IMR-90 (cell line): Measurements from ENCODE around the gene CPLX1. TPM values are rescaled to one million over a fixed set of nuclear protein-coding genes. Genes with fewer than 3 reads are reported as not detected.
A peak's percentile ranks its signal among the peaks of the same experiment; 100 is the strongest.

Experiments used
- ATAC-seq: fragments of 200-7000 bp; cut with Tn5 transposase; 2 replicates; pipeline ENCODE4 v1.9.1; 2020; ENCODE audit warnings: low read depth, mild to moderate bottlenecking, moderate library complexity
- BruUV-seq: library from RNA; stranded (reverse); fragments of 400-500 nt; replicated peaks from 2 replicates; lab custom pipeline; 2021; lab: Mats Ljungman, UMichigan
- CTCF ChIA-PET: fragments of 300-600 bp; formaldehyde crosslinking; extraction: SDS; loops from one replicate; lab custom pipeline; 2021; ENCODE audit warnings: antibody characterized with exemption; lab: Yijun Ruan, JAX
- POLR2A ChIA-PET: fragments of 300-600 bp; sonication (Branson Sonifier 250); formaldehyde crosslinking; loops from one replicate; lab custom pipeline; 2022; ENCODE audit warnings: antibody characterized with exemption; ENCODE audit not compliant: unreplicated experiment; lab: Charles Lee
- DNase-seq: peaks from one replicate; pipeline ENCODE4 v3.0.0; 2013
- H2AFZ ChIP-seq: replicated peaks from 2 replicates; pipeline ENCODE3; 2013; ENCODE audit warnings: low read length, mild to moderate bottlenecking; ENCODE audit not compliant: poor library complexity
- H2AK5ac ChIP-seq: 2 replicates; pipeline ENCODE4 v1.6.1; 2013; ENCODE audit warnings: low read depth, low read length, inconsistent platforms
- H2AK9ac ChIP-seq: replicated peaks from 2 replicates; pipeline ENCODE3; 2013; ENCODE audit warnings: mild to moderate bottlenecking, low read depth, low read length, moderate library complexity; ENCODE audit not compliant: poor library complexity
- H2BK120ac ChIP-seq: 2 replicates; pipeline ENCODE4 v1.6.1; 2013; ENCODE audit warnings: low read depth, low read length, inconsistent platforms
- H2BK15ac ChIP-seq: 3 replicates; pipeline ENCODE4 v1.6.1; 2013; ENCODE audit warnings: low read depth, low read length, inconsistent platforms
- H2BK20ac ChIP-seq: 2 replicates; pipeline ENCODE4 v1.6.1; 2013; ENCODE audit warnings: low read depth, mild to moderate bottlenecking, inconsistent platforms, low read length, moderate library complexity
- H2BK5ac ChIP-seq: 2 replicates; pipeline ENCODE4 v1.6.1; 2013; ENCODE audit warnings: mild to moderate bottlenecking, low read depth, low read length, inconsistent platforms; ENCODE audit not compliant: poor library complexity, severe bottlenecking
- H3K14ac ChIP-seq: replicated peaks from 2 replicates; pipeline ENCODE4 v1.6.1; 2013; ENCODE audit warnings: low read depth, low read length, inconsistent platforms
- H3K18ac ChIP-seq: 2 replicates; pipeline ENCODE4 v1.6.1; 2013; ENCODE audit warnings: low read depth, low read length, control low read depth
- H3K23ac ChIP-seq: 2 replicates; pipeline ENCODE4 v1.6.1; 2013; ENCODE audit warnings: low read depth, low read length, inconsistent platforms
- H3K27ac ChIP-seq: 2 replicates; pipeline ENCODE4 v1.5.1; 2013; ENCODE audit warnings: mild to moderate bottlenecking, control low read depth, low read length; ENCODE audit not compliant: insufficient read depth
- H3K27me3 ChIP-seq: 2 replicates; pipeline ENCODE4 v1.6.1; 2013; ENCODE audit warnings: low read length; ENCODE audit not compliant: control insufficient read depth, insufficient read depth
- H3K36me3 ChIP-seq: 2 replicates; pipeline ENCODE4 v1.6.1; 2013; ENCODE audit warnings: low read length, mixed read lengths; ENCODE audit not compliant: control insufficient read depth, insufficient read depth
- H3K4ac ChIP-seq: 2 replicates; pipeline ENCODE4 v1.6.1; 2013; ENCODE audit warnings: low read depth, low read length, inconsistent platforms
- H3K4me1 ChIP-seq: 2 replicates; pipeline ENCODE4 v1.6.1; 2013; ENCODE audit warnings: low read length, mixed read lengths; ENCODE audit not compliant: control insufficient read depth, insufficient read depth
- H3K4me2 ChIP-seq: 2 replicates; pipeline ENCODE4 v1.6.1; 2013; ENCODE audit warnings: low read depth, mild to moderate bottlenecking, control low read depth, low read length, moderate library complexity
- H3K4me3 ChIP-seq: 2 replicates; pipeline ENCODE4 v1.5.1; 2013; ENCODE audit warnings: low read depth, mild to moderate bottlenecking, control low read depth, low read length, moderate library complexity; ENCODE audit not compliant: insufficient read depth
- H3K56ac ChIP-seq: 2 replicates; pipeline ENCODE4 v1.6.1; 2013; ENCODE audit warnings: low read length, inconsistent platforms; ENCODE audit not compliant: insufficient read depth; ENCODE audit errors: extremely low read depth
- H3K79me1 ChIP-seq, 2 experiments: 2 replicates each; pipeline ENCODE4 v1.6.1; 2013; ENCODE audit warnings: low read length in 2 of 2, inconsistent platforms in 1 of 2, low read depth in 1 of 2
- H3K9ac ChIP-seq: 2 replicates; pipeline ENCODE4 v1.6.1; 2013; ENCODE audit warnings: low read depth, low read length, control low read depth
- H3K9me1 ChIP-seq: 2 replicates; pipeline ENCODE4 v1.6.1; 2013; ENCODE audit warnings: low read length, inconsistent platforms; ENCODE audit not compliant: insufficient read depth
- H3K9me3 ChIP-seq: 2 replicates; pipeline ENCODE4 v1.6.1; 2013; ENCODE audit warnings: low read length; ENCODE audit not compliant: control insufficient read depth, insufficient read depth
- H4K20me1 ChIP-seq: 2 replicates; pipeline ENCODE4 v1.6.1; 2013; ENCODE audit warnings: low read length, inconsistent platforms; ENCODE audit not compliant: insufficient read depth
- H4K5ac ChIP-seq: 2 replicates; pipeline ENCODE4 v1.6.1; 2013; ENCODE audit warnings: mild to moderate bottlenecking, low read depth, low read length, control low read depth
- H4K8ac ChIP-seq, 2 experiments: 2 replicates each; pipeline ENCODE4 v1.6.1; 2013; ENCODE audit warnings: low read depth in 2 of 2, low read length in 2 of 2, control low read depth in 1 of 2, inconsistent platforms in 1 of 2
- H4K91ac ChIP-seq: 2 replicates; pipeline ENCODE4 v1.6.1; 2013; ENCODE audit warnings: low read depth, low read length, inconsistent platforms; ENCODE audit not compliant: insufficient read depth
- CHD1 ChIP-seq: IDR thresholded peaks from 2 replicates; pipeline ENCODE4 v1.6.1; 2012; ENCODE audit warnings: low read depth, low read length, improper control_type of control experiment
- CTCF ChIP-seq: conservative IDR thresholded peaks from 2 replicates; pipeline ENCODE4 v1.5.1; 2012; ENCODE audit warnings: mild to moderate bottlenecking, low read depth, low read length, improper control_type of control experiment
- MAFK ChIP-seq: IDR thresholded peaks from 2 replicates; pipeline ENCODE4 v1.6.1; 2012; ENCODE audit warnings: low read depth, low read length, improper control_type of control experiment
- MAZ ChIP-seq: IDR thresholded peaks from 2 replicates; pipeline ENCODE4 v1.6.1; 2012; ENCODE audit warnings: low read depth, mild to moderate bottlenecking, low read length, improper control_type of control experiment, moderate library complexity, borderline replicate concordance
- MXI1 ChIP-seq: IDR thresholded peaks from 2 replicates; pipeline ENCODE4 v1.6.1; 2012; ENCODE audit warnings: low read depth, mild to moderate bottlenecking, low read length, moderate library complexity, borderline replicate concordance
- RAD21 ChIP-seq: IDR thresholded peaks from 2 replicates; pipeline ENCODE4 v1.6.1; 2012; ENCODE audit warnings: low read length, improper control_type of control experiment
- RCOR1 ChIP-seq: IDR thresholded peaks from 2 replicates; pipeline ENCODE4 v1.6.1; 2012; ENCODE audit warnings: mild to moderate bottlenecking, low read length, improper control_type of control experiment; ENCODE audit not compliant: insufficient replicate concordance
- WGBS, 2 experiments: methylation state at CpG; one replicate each; pipeline versions ENCODE4 v1.1.5 to v1.1.7; 2013; ENCODE audit warnings: missing lambda C conversion rate in 2 of 2; ENCODE audit not compliant: insufficient read length in 1 of 2; ENCODE audit errors: extremely low coverage in 2 of 2; 5-methylcytosine and 5-hydroxymethylcytosine counted together
- dilution Hi-C: fragments of 300-500 bp; cut with HindIII; formaldehyde crosslinking; loops from one replicate; pipeline ENCODE4 v1.14.3; 2018; ENCODE audit warnings: low sequenced_read_pairs; ENCODE audit not compliant: unreplicated experiment
- in situ Hi-C: fragments of 300-500 bp; cut with MboI; formaldehyde crosslinking; loops from 3 replicates; pipeline ENCODE4 v1.14.3; 2019; ENCODE audit warnings: low sequenced_read_pairs, inconsistent platforms, mixed read lengths
- intact Hi-C: fragments of 100-400 bp; cut with micrococcal nuclease; formaldehyde crosslinking; loops from 2 replicates; pipeline ENCODE4 v1.10.0; 2022
- polyA plus RNA-seq, 3 experiments: library from polyadenylated mRNA; depleted of rRNA; stranded (reverse); fragments of >200 nt; gene quantifications; 2 replicates each; pipeline ENCODE4 v1.2.3, GENCODE V29; 2012; ENCODE audit warnings: low replicate concordance in 1 of 3
- total RNA-seq: library from RNA; depleted of rRNA; stranded (reverse); fragments of >200 nt; gene quantifications from 2 replicates; pipeline ENCODE4 v1.2.3, GENCODE V29; 2012

Gene CPLX1
- total and polyA plus RNA-seq, 2 of the 4 experiments (the other 2 are of a cell fraction): 0.05 TPM; not detected in 1

- Histone ChIP-seq H2BK5ac (no peak overlapping the region), H3K9ac (no peak overlapping the region), H3K23ac (no peak overlapping the region), H4K5ac (no peak overlapping the region), H4K91ac (no peak overlapping the region), H3K27me3 (peaks cover 61% of the 10 kb centered on the region), H4K8ac (no peak overlapping the region), H3K4me2 (no peak overlapping the region), H3K4ac (no peak overlapping the region), H2AK5ac (no peak overlapping the region), H2BK15ac (no peak overlapping the region), H3K27ac (no peak overlapping the region), H3K4me1 (no peaks in the 10 kb centered on the region; the same call in 1 of the 2 replicates), H2BK20ac (no peak overlapping the region), H3K9me3 (peaks cover 5% of the 10 kb centered on the region; the same call in 1 of the 2 replicates), H3K79me1 (no peaks in the 10 kb centered on the region), H2AFZ (no peak overlapping the region), H3K56ac (no peak overlapping the region), H3K14ac (no peak overlapping the region), H3K9me1 (no peaks in the 10 kb centered on the region), H3K36me3 (no peaks in the 10 kb centered on the region), H3K18ac (no peak overlapping the region), H2AK9ac (no peak overlapping the region), H4K20me1 (peaks cover 3% of the 10 kb centered on the region; the same call in 1 of the 2 replicates), H3K4me3 (no peak overlapping the region), H2BK120ac (no peak overlapping the region)
- WGBS, 2 experiments: 64% methylated on average over 4 of the region's 16 CpGs; no CpG with 5 or more reads in 1 of the 2 experiments
- in situ Hi-C loops: no loop called here
- ChIA-PET CTCF (no interaction called here), POLR2A (no interaction called here)
- TF ChIP-seq MXI1: no peak
- TF ChIP-seq RCOR1: no peak
- peak; percentile 21; the same call in 1 of the 2 replicates for TF ChIP-seq CTCF
- no peak for TF ChIP-seq MAFK
- no peak for TF ChIP-seq CHD1
- TF ChIP-seq RAD21: no peak
- TF ChIP-seq MAZ: no peak
- dilution Hi-C loops: no loop called here
- BruUV-seq: no TSS peak
- DNase-seq: no peak
- peak; percentile 41 for ATAC-seq
- intact Hi-C loops: no loop called here
Observed at GRCh38 chr4:828641-829271, 2.8 kb upstream of the CPLX1 start.
